Smooth muscle cell (in vitro differentiated cells): ENCODE measurements around the gene TCF7L2. TPM values are rescaled to one million over a fixed set of nuclear protein-coding genes. Genes with fewer than 3 reads are reported as not detected.

ENCODE experiments used
- DNase-seq: peaks from one replicate; lab custom pipeline; 2025; ENCODE audit not compliant: unreplicated experiment; lab: John Stamatoyannopoulos, UW
- H2AFZ ChIP-seq: fragments of 200-600 bp; sonication (generic); 2 replicates; pipeline ENCODE4 v1.6.0; 2016; ENCODE audit warnings: antibody characterized with exemption, low read depth, mild to moderate bottlenecking
- H3F3A ChIP-seq: fragments of 200-600 bp; sonication (generic); 2 replicates; pipeline ENCODE4 v1.6.0; 2017; ENCODE audit warnings: antibody characterized with exemption, low read depth
- H3K27ac ChIP-seq: fragments of 200-600 bp; sonication (generic); 2 replicates; pipeline ENCODE4 v1.5.1; 2016; ENCODE audit warnings: low read depth, mild to moderate bottlenecking
- H3K27me3 ChIP-seq: fragments of 200-600 bp; sonication (generic); 2 replicates; pipeline ENCODE4 v1.6.1; 2016; ENCODE audit warnings: low read depth, mild to moderate bottlenecking
- H3K36me3 ChIP-seq: fragments of 200-600 bp; sonication (generic); 2 replicates; pipeline ENCODE4 v1.5.1; 2016; ENCODE audit warnings: low read depth
- H3K4me1 ChIP-seq: fragments of 200-600 bp; sonication (generic); 2 replicates; pipeline ENCODE4 v1.5.1; 2016; ENCODE audit warnings: low read depth
- H3K4me2 ChIP-seq: fragments of 200-600 bp; sonication (generic); 2 replicates; pipeline ENCODE4 v1.6.0; 2016; ENCODE audit warnings: mild to moderate bottlenecking
- H3K4me3 ChIP-seq: fragments of 200-600 bp; sonication (generic); 2 replicates; pipeline ENCODE4 v1.5.1; 2016; ENCODE audit warnings: mild to moderate bottlenecking
- H3K79me2 ChIP-seq: fragments of 200-600 bp; sonication (generic); 2 replicates; pipeline ENCODE4 v1.6.0; 2016; ENCODE audit warnings: low read depth, mild to moderate bottlenecking
- H3K9ac ChIP-seq: fragments of 200-600 bp; sonication (generic); 2 replicates; pipeline ENCODE4 v1.6.0; 2016; ENCODE audit warnings: low read depth
- H3K9me3 ChIP-seq: fragments of 200-600 bp; sonication (generic); replicated peaks from 2 replicates; pipeline ENCODE4 v1.5.1; 2016; ENCODE audit warnings: low read depth
- H4K20me1 ChIP-seq: fragments of 200-600 bp; sonication (generic); 2 replicates; pipeline ENCODE4 v1.6.0; 2016; ENCODE audit warnings: low read depth
- WGBS: methylation state at CpG from one replicate; pipeline ENCODE4 v1.1.7; 2016; ENCODE audit warnings: low lambda C conversion rate; 5-methylcytosine and 5-hydroxymethylcytosine counted together
- polyA plus RNA-seq: library from polyadenylated mRNA; unstranded; fragments of >200 nt; fragmentation: Nextera tagmentation; extraction: Ambion mirVana; gene quantifications from 2 replicates; pipeline ENCODE4 v1.2.1, GENCODE V29; 2016
- total RNA-seq: library from RNA; depleted of rRNA; stranded (reverse); fragments of >200 nt; gene quantifications from 2 replicates; pipeline ENCODE4 v1.2.3, GENCODE V29; 2014
- TF ChIP-seq, protein P1 (sequence below): fragments of 200-600 bp; sonication (generic); IDR thresholded peaks from 2 replicates; pipeline ENCODE4 v1.5.1; 2017; ENCODE audit warnings: borderline replicate concordance, mild to moderate bottlenecking, antibody characterized with exemption; ENCODE audit not compliant: insufficient read depth, poor library complexity, severe bottlenecking

Gene TCF7L2
- total and polyA plus RNA-seq, 2 experiments from 2014 or later, result 14.6 to 17.7 TPM

DNA sequence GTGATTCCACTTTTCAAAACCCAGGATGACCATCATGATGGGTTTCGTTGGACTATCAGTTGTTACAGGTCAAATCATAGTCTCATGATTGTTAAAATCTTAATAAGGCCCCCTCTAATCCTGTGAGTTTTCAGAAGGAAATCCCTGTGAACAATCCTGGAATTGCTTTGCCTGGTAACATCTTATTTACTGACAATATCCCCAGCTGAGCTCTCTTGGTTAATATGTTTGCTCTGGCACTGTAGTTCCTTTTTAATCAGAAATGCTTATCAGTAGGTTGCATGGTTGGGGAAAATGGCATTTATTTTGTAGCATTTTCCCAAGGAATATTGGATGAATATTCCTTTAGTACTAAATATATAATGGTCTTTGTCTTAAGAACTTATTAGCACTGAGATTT lies 163.9 kb downstream of the TCF7L2 start:
- Histone ChIP-seq H3K27ac (no peak overlapping the region), H3K36me3 (no peaks in the 10 kb centered on the region), H3K9me3 (no peaks in the 10 kb centered on the region), H3K9ac (no peak overlapping the region), H3F3A (no peaks in the 10 kb centered on the region), H4K20me1 (peaks cover 77% of the 10 kb centered on the region), H3K4me3 (no peak overlapping the region), H2AFZ (no peak overlapping the region), H3K4me2 (no peak overlapping the region), H3K27me3 (no peaks in the 10 kb centered on the region), H3K79me2 (peaks cover 78% of the 10 kb centered on the region), H3K4me1 (no peaks in the 10 kb centered on the region)
- TF ChIP-seq, protein P1, sequence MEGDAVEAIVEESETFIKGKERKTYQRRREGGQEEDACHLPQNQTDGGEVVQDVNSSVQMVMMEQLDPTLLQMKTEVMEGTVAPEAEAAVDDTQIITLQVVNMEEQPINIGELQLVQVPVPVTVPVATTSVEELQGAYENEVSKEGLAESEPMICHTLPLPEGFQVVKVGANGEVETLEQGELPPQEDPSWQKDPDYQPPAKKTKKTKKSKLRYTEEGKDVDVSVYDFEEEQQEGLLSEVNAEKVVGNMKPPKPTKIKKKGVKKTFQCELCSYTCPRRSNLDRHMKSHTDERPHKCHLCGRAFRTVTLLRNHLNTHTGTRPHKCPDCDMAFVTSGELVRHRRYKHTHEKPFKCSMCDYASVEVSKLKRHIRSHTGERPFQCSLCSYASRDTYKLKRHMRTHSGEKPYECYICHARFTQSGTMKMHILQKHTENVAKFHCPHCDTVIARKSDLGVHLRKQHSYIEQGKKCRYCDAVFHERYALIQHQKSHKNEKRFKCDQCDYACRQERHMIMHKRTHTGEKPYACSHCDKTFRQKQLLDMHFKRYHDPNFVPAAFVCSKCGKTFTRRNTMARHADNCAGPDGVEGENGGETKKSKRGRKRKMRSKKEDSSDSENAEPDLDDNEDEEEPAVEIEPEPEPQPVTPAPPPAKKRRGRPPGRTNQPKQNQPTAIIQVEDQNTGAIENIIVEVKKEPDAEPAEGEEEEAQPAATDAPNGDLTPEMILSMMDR, result no peak
- WGBS, result 79% methylated on average over 1 of the region's 1 CpG
- DNase-seq, result no peak

DNA sequence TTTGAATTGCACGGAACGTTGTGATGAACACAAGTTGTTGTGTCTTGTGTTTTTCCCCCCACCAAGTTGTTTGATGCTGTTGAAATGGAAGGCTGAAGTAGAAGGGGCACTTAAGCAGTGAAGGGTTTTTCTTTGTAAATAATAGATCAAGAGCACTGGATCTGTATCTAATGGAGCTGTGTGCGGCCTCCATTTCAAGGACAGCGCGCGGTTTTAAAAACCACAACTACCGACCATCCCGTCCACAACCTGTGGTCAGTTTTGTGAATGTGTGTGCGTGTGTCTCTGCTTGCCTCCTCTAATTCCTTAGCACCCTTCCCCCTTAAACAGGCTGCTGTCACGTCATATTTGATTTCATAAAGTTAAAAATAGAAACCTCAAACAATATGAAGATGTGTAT lies 165.5 kb downstream of the TCF7L2 start:
- Histone ChIP-seq H3K27me3 (no peaks in the 10 kb centered on the region), H3K9me3 (no peaks in the 10 kb centered on the region), H3K4me3 (no peak overlapping the region), H3K27ac (no peak overlapping the region), H3K79me2 (peaks cover 78% of the 10 kb centered on the region), H2AFZ (no peak overlapping the region), H3K9ac (no peak overlapping the region), H3F3A (no peaks in the 10 kb centered on the region), H3K36me3 (no peaks in the 10 kb centered on the region), H3K4me1 (no peaks in the 10 kb centered on the region), H4K20me1 (peaks cover 79% of the 10 kb centered on the region), H3K4me2 (no peak overlapping the region)
- TF ChIP-seq, protein P1, result no peak
- WGBS, result 93% methylated on average over 10 of the region's 10 CpGs
- DNase-seq, result no peak

DNA sequence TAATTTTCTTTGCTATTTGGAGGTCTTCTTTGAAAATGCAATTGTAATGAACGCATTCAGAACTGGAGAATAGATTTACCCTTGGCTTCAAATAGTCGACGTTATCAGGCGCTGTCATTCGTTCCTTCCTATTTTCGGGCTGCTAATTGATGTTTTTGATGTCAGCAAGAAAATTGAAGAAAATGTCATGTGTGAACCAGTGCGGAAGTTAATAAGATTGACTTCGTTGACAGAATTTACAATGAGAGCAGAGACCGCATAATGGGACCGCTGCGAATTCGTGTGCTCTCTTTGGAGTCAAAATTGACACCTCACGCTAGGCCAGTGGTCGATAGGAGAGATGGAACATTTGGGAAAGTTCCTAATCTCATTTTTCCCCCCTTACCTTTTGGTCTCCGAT lies 168.8 kb downstream of the TCF7L2 start:
- Histone ChIP-seq H3K27ac (no peak overlapping the region), H2AFZ (no peak overlapping the region), H4K20me1 (peaks cover 85% of the 10 kb centered on the region), H3K4me3 (no peak overlapping the region), H3K79me2 (peaks cover 83% of the 10 kb centered on the region), H3K36me3 (no peaks in the 10 kb centered on the region), H3K4me2 (no peak overlapping the region), H3K9ac (no peak overlapping the region), H3K9me3 (no peaks in the 10 kb centered on the region), H3K4me1 (peaks cover 14% of the 10 kb centered on the region), H3F3A (no peaks in the 10 kb centered on the region), H3K27me3 (no peaks in the 10 kb centered on the region)
- TF ChIP-seq, protein P1, result no peak
- 96% methylated on average over 15 of the region's 15 CpGs for WGBS
- DNase-seq, result no peak

DNA sequence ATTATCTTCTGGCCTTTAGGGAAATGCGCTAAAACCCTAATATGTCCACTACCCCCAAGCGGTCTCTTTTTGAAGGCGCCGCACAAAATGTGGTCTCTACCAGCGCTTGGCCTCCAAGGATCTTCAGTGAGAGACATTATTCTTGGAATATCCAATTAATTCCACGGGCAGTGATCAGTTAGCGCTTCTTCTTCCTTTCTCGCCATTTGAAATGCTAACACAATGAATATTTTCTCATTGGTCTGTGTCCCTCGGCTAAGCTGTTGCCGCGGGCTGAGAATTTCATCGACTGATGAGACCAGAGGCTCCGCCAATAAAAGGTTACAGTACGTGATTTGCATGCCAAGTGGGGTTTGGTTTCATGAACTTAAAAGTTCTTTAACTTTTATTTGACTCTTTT lies 169.8 kb downstream of the TCF7L2 start:
- Histone ChIP-seq H3K27ac (no peak overlapping the region), H3K4me3 (no peak overlapping the region), H3K36me3 (no peaks in the 10 kb centered on the region), H3F3A (no peaks in the 10 kb centered on the region), H3K27me3 (no peaks in the 10 kb centered on the region), H3K4me2 (no peak overlapping the region), H2AFZ (no peak overlapping the region), H3K9ac (no peak overlapping the region), H3K4me1 (peaks cover 21% of the 10 kb centered on the region), H3K79me2 (peaks cover 83% of the 10 kb centered on the region), H3K9me3 (no peaks in the 10 kb centered on the region), H4K20me1 (peaks cover 85% of the 10 kb centered on the region)
- no peak for DNase-seq
- TF ChIP-seq, protein P1, result no peak
- 97% methylated on average over 14 of the region's 14 CpGs for WGBS
